ENCODE results near the gene OR1M1.
"Not testable (repeated sequence)": the region's sequence is repeated elsewhere in the genome, so short reads cannot be mapped to it uniquely, and the experiment has no call there.

OR1M1 gene, protein sequence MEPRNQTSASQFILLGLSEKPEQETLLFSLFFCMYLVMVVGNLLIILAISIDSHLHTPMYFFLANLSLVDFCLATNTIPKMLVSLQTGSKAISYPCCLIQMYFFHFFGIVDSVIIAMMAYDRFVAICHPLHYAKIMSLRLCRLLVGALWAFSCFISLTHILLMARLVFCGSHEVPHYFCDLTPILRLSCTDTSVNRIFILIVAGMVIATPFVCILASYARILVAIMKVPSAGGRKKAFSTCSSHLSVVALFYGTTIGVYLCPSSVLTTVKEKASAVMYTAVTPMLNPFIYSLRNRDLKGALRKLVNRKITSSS

DNA sequence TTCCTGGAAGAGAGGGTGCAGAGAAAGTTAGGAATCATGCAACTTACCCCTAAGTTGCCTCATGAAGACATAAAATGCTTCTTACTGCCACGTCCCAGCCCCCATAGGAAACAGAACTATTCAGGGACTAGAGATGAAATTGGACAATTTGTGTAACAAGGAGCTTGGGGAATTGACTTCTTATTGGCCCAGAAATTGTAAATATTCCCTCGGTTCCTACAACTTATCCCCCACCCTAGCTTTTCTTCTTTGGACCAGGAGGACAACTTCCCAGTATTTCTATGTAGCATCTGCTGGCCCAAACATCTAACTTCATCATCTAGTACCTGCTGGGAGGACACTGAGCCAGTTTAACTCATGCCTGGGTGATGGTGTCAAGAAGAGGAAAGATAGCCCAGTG lies at the start of gene OR1M1:
OR1M1 (plus strand) TSS at position 301 of the 400 bp plus-strand sequence. CDS start 6,184 bp downstream, outside the sequence.
- no peak for DNase-seq (ENCODE audit: low read depth in 2 of 3, low spot score in 2 of 3)

DNA sequence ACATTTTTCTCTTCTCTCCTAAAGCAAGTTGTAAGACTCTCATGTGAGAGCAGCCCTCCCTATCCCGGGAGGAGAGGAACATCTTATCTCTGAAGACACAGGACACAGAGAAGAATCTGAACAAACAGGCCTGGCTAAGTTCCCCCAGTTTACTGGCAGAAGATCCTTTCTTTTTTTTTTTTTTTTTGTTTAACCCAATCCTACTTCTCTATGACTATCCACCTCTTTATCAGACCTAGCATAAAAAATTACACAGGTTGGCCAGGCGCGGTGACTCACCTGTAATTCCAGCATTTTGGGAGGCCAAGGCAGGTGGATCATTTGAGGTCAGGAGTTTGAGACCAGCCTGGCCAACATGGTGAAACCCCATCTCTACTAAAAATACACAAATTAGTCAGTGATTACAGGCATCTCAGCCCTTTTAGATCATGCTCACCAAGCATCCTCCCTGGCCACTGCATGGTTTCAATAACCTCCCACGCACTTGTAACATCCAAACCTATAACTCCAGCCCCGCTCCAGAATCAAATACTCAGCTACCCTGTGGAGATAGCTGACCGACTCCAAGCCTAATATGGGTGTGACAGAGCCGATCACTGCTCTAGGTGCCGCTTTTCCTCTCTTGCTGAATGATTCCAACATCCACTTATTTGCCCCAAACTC lies 49.3 kb upstream of the OR1M1 start:
- no peak for DNase-seq (ENCODE audit: low read depth in 2 of 3, low spot score in 2 of 3)

DNA sequence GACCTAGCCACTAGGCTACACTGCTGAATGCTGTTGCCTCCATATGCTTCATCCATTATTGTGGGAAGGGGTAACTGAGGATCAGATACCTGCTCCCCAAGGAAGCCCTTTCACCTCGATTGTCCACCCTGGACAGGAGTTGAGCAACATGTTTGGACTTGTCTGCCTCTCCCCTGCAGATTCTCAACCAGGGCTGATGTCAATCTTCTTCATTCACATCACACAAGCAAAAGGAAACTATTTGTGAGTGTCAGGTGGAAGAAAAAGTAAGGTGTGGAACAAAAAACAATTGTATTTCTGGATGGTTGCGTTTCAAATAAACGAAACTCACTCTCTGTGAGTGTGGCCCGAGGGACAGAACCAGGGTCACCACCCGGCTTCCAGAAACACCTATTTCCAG lies 47.1 kb upstream of the OR1M1 start:
- DNase-seq (ENCODE audit: low read depth in 2 of 3, low spot score in 2 of 3): no peak

DNA sequence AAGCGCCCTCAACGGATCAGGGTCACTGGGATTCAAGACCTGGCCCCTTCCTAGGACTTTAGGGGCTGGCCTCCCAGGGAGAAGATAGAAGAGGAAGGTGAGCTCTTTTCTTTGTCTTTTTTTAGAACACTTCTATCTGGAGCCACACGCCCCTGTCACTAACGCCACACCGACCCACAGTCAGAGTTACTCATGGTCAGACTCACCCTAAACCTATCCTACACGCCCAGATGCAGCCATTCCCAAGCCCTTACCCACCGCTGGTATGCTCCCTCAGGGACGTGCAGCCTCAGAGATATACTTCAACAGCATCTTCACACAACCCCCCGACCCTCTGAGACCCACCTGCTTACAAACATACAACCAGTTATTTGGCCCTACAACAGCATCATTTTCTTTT lies 46.7 kb upstream of the OR1M1 start:
- DNase-seq (ENCODE audit: low read depth in 2 of 3, low spot score in 2 of 3): no peak

DNA sequence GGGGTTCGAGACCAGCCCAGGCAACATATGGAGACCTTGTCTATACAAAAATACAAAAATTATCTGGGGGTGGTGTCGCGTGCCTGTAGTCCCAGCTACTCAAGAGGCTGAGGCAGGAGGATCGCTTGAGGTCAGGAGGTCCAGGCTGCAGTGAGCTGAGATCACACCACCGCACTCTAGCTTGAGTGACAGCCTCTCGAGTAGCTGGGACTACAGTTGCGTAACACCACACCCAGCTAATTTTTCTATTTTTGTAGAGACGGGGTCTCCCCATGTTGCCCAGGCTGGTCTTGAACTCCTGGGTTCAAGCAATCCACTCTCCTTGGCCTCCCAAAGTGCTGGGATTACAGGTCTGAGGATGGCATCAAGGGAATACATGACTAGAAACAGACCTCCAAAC lies 45.8 kb upstream of the OR1M1 start:
- DNase-seq (ENCODE audit: low read depth in 2 of 3, low spot score in 2 of 3): no peak

DNA sequence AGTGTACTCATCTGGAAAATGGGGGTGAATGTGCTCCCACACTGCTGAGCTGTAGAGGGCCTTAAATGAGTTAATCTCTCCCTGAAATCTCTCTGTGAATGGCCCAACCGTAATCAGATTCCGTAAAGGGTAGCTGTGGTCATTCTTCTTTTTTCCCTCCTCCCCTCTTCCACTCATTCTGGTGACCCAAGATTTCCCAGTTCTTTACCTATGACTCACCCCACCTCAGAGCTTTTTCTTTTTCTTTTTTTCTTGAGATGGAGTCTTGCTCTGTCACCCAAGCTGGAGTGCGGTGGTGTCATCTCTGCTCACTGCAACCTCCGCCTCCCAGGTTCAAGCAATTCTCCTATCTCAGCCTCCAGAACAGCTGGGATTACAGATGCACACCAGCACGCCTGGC lies 43.3 kb upstream of the OR1M1 start:
- no peak for DNase-seq (ENCODE audit: low read depth in 2 of 3, low spot score in 2 of 3)

DNA sequence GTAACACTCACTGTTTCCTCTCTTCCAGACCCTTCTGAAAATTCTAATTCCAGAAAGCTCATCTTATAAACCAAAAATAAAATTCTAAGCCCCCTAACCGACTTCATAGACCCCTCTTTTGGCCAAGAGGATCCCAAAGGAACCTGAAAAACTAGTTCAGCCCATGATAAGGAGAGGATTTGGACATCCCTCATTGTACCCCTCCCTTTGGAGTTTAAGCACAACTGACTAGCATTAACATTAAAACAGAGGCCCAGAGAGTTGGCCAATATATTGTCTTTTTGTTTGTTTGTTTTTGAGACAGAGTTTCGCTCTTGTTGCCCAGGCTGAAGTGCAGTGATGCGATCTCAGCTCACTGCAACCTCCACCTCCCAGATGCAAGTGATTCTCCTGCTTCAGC lies 42.4 kb upstream of the OR1M1 start:
- no peak for DNase-seq (ENCODE audit: low read depth in 2 of 3, low spot score in 2 of 3)

DNA sequence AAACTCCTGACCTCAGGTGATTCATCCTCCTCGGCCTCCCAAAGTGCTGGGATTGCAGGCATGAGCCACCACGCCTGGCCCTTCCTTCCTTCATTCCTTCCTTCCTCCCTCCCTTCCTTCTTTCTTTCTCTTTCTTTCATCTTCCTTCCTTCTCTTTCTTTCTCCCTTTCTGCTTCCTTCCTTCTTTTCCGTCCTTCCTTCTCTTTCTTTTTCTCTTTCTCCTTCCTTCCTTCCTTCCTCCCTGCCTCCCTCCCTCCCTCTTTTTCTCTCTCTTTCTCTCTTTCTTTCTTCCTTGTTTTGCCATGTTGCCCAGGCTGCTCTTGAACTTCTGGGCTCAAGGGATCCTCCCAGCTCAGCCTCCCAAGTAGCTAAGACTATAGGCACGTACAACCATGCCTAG lies 40.2 kb upstream of the OR1M1 start:
- no peak for DNase-seq (ENCODE audit: low read depth in 2 of 3, low spot score in 2 of 3)

DNA sequence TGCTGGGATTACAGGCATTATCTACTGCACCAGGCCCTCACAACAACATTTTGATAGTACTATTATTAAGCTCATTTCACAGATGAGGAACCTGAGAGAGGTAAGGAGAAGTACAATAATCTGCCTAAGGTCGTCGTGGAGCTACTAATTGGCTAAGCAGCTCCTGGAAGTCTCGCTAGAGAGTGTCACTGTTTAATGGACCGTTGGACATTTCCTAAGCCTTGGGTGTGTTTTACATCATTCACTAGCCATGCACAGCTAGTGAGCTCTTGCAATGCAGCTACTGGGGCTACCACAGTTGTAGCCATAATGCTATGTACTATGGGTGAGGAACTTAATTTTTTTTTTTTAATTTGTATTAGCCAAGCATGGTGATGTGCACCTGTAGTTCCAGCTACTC lies 34.0 kb upstream of the OR1M1 start:
- no peak for DNase-seq (ENCODE audit: low read depth in 2 of 3, low spot score in 2 of 3)

DNA sequence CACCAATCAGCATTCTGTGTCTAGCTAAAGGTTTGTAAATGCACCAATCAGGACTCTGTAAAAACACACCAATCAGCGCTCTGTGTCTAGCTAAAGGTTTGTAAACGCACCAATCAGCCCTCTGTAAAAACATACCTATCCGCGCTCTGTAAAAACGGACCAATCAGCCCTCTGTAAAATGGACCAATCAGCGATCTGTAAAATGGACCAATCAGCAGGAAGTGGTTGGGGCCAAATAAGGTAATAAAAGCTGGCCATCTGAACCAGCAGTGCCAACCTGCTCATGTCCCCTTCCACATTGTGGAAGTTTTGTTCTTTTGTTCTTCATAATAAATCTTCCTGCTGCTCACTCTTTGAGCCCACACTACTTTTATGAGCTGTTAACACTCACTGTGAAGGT lies 33.2 kb upstream of the OR1M1 start:
- not testable (repeated sequence) for DNase-seq (ENCODE audit: low read depth in 2 of 3, low spot score in 2 of 3)

DNA sequence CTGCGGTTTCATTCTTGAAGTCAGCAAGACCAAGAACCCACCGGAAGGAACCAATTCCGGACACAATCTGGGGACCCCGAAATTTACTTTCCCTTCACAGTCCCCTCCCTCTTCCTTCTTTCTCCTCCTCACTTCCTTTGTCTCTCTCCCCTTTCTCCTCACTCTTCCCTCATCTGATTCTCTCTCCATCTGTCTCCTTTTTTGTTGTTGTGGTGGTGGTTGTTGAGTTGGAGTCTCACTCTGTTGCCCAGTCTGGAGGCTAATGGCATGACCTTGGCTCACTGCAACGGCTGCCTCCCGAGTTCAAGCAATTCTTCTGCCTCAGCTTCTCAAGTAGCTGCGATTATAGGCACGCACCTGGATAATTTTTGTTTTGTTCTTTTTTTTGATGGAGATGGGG lies 32.7 kb upstream of the OR1M1 start:
- DNase-seq (ENCODE audit: low read depth in 2 of 3, low spot score in 2 of 3): no peak

DNA sequence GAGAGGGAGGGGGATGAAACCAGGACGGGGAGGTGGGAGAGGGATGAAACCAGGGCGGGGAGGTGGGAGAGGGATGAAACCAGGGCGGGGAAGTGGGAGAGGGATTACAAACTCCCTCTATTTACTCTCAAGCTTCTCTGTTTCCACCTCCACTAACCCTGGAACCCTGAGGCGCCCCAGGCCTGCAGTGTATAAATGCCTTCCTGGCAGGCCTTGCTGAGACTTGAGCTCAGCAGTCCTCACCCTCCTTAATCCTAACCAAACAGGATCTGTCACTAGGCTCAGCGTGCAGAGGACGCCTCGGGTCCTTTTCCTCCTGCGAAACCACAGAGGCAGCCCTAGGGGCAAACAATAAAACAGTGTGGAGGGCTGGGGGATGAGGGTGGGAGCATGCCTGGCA lies 32.1 kb upstream of the OR1M1 start:
- DNase-seq (ENCODE audit: low read depth in 2 of 3, low spot score in 2 of 3): no peak

DNA sequence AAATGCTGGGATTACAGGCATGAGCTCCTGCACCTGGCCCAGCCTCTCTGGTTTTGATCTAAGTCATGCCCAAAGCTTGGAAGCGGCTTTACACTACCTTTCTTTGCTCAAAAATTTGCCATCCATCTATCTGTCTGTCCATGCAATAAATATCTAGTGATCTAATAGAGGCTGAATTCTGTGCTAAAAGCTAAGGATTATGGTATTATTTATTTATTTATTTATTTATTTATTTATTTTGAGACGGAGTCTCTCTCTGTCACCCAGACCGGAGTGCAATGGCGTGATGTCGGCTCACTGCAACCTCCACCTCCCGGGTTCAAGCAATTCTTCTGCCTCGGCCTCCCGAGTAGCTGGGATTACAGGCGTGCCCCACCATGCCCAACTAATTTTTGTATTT lies 30.7 kb upstream of the OR1M1 start:
- not testable (repeated sequence) for DNase-seq (ENCODE audit: low read depth in 2 of 3, low spot score in 2 of 3)

DNA sequence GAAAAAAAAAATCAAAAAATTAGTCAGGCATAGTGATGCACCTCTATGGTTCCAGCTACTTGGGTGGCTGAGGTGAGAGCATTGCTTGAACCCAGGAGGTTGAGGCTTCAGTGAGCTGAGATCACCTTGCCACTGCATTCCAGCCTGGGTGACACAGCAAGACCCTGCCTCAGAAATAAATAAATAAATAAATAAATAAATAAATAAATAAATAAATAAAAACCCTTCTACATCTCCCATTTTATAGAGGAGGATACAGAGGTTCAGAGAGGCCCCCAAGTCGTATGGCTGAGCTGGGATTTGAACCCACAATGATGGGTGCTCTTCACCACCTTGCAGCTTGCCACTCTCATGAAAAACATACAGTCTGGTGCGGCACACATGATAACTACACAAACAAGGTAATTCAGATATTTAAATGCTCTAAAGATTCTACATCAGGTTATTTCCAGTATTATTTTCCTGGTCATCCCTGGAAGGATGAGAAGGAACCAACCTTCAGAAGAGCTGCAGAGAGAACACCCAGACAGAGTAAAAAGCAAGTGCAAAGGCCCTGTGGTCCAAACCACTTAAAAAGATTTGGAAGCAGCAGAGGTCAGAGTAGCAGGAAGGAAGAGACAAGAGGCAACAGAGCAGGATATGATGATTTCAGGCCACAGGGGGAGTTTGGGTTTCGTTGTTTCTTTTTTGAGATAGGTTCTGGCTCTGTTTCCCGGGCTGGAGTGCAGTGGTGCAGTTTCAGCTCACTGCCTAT lies 29.2 kb upstream of the OR1M1 start:
- DNase-seq (ENCODE audit: low read depth in 2 of 3, low spot score in 2 of 3): no peak

DNA sequence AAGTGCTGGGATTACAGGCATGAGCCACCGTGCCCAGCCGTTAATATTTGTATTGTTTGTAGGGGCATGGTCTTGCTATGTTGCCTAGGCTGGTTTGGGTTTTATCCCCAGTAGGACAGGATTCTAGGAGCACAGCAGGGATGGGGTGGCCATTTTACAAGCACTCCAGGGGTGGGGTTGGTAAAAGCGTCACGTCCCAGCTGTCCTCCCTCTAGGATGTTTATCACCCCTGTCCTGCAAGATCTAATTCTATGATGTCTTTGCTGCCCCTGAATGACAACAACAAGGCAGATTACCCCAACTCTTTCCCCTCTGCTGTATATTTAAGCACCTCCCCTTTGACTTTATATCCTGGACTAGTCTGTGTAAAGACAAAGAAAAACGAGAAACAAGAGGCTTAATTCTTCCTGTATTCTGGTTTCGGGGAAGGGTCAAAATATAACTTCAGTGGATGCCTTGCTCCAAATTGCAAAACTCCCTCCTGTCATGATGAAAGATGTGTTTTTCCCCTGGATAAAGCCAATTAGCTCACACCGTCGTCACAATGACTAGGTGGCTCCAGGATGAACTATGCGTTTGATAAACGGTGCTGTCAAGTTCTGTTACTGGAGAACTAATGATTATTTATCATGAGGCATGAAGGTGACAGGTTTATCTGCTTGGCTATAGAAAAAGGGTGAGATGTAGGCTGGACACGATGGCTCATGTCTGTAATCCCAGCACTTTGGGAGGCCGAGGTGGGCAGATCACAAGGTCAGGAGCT lies 27.8 kb upstream of the OR1M1 start:
- DNase-seq (ENCODE audit: low read depth in 2 of 3, low spot score in 2 of 3): no peak

DNA sequence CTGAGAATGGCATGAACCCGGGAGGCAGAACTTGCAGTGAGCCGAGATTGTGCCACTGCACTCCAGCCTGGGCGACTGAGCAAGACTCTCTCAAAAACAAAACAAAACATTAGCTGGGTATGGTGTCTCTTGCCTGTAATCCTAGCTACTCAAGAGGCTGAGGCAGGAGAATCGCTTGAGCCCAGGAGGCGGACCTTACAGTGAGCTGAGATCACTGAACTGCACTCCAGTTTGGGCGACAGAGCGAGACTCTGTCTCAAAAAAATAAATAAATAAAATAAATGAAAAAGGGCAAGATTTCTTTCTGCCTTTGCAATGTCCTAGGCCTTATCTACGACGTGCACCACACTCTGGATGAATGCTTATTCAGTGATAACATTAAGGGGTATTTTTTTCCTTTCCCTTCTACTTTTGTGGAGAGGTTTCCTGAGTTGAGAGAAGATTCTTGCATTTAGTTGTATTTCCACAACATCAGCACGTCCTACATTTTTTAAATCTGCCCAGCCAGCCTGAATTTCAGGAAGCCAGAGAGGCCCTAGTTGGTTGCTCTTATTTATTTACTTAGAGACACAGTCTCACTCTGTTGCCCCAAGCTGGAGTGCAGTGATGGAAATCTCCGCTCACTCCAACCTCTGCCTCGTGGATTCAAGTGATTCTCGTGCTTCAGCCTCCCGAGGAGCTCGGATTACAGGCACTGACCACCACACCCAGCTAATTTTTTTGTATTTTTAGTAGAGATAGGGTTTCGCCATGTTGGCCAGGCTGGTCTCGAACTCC lies 26.1 kb upstream of the OR1M1 start:
- no peak for DNase-seq (ENCODE audit: low read depth in 2 of 3, low spot score in 2 of 3)

DNA sequence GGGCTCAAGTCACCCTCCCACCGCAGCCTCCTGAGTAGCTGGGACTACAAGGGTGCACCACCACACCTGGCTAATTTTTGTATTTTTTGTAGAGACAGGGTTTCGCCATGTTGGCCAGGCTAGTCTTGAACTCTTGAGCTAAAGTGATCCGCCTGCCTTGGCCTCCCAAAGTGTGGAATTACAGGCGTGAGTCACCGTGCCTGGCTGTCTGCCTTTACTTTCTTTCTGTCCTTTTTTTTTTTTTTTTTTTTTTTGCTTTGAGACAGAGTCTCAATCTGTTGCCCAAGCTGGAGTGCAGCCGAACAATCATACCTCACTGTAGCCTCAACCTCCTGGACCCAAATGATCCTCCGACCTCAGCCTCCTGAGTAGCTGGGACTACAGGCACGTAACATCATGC lies 25.0 kb upstream of the OR1M1 start:
- no peak for DNase-seq (ENCODE audit: low read depth in 2 of 3, low spot score in 2 of 3)

DNA sequence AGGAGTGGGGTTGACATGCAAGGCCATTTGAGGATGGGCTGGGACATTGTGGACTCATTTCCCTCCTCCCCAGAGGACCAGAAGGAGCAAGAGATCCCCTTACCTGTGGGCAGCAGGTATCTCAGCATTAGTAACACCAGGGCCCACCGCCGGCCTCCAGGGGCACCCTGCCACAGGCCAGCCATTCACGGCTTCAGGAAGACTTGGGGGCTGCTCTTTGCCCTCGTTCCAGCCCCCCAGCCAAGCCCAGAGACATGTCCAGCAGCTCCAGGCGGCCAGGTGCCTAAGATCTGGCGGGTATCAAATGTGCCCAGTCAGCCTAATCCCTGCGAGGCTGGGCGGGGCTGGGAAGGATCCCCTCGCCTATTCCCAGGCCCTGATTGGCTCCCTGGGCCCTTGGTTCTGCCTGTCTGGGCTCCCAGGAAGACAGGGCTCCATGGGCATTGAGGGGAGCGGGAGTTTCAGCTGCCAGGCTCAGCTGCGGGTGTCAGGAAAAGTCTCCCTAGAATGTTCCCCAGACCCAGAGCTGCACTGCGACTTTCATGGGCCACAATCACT lies 21.3 kb upstream of the OR1M1 start:
- no peak for DNase-seq (ENCODE audit: low read depth in 2 of 3, low spot score in 2 of 3)

DNA sequence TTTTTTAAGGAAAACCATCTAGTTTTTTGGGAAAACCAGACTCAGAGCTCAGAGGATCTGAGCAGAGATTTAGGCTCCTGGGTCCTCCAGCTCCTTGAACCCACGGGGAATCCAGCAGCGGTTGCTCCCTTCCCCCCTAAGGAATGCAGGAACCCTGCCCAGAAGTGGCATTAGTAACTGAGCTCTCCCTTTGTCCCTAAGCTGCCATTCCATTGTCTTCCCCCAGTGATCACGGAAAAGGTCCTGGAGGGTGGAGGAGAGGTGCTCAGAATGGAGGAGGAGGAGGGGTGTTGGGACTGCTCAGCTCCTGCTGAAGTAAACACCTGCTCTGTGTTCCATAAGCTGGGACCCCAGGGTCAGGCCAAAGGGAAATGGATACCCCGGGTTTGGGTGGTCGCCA lies 16.8 kb upstream of the OR1M1 start:
- no peak for DNase-seq (ENCODE audit: low read depth in 2 of 3, low spot score in 2 of 3)

DNA sequence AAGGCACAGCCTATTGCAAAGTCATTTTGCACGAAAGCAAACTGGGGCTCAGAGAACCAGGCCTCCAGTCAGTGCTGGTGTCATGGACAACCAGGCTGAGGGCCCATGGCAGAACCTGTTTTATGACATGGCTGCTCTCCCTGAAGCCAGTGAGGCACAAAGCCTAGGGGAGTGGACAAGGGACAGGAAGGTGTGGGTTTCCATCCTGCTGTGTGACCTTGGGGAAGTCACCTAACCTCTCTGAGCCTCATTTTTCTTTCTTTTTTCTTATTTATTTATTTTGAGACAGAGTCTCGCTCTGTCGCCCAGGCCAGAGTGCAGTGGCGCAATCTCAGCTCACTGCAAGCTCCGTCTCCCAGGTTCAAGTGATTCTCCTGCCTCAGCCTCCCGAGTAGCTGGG lies 15.1 kb upstream of the OR1M1 start:
- DNase-seq (ENCODE audit: low read depth in 2 of 3, low spot score in 2 of 3): not testable (repeated sequence)

Data from activated CD8-positive, alpha-beta memory T cell treated with anti-CD3 and anti-CD28 coated beads for 48 hours (primary cell).